Stimulated activated CD8-positive, alpha-beta memory T cell treated with anti-CD3 and anti-CD28 coated beads, Interleukin-4, amount 100 ng/mL, for 48 hours (primary cell): Measurements from ENCODE around the gene IL11RA.

Experiments used
- DNase-seq: peaks from one replicate; pipeline ENCODE4 v3.0.0-alpha.2; 2020

IL11RA gene

GRCh38 chr9:34655394-34655793, 3.4 kb downstream of the IL11RA start:
- DNase-seq: no peak

GRCh38 chr9:34656992-34657391, 5.0 kb downstream of the IL11RA start:
- DNase-seq: no peak

GRCh38 chr9:34658461-34658860, 6.5 kb downstream of the IL11RA start:
- no peak for DNase-seq

- no peak for DNase-seq
Observed at GRCh38 chr9:34659592-34660253, 7.7 kb downstream of the IL11RA start.

- no peak for DNase-seq
Observed at GRCh38 chr9:34662526-34663302, 10.7 kb downstream of the IL11RA start, which contains the start of gene CCL27. TSS of gene CCL27 (minus strand) at chr9:34662657. CDS start at chr9:34662633, 24 bp downstream.

GRCh38 chr9:34663303-34663605, 11.3 kb downstream of the IL11RA start:
- no peak for DNase-seq

GRCh38 chr9:34664281-34665066, 12.5 kb downstream of the IL11RA start:
- DNase-seq: peak; percentile 89

GRCh38 chr9:34665067-34665380, 13.0 kb downstream of the IL11RA start:
- DNase-seq: no peak

- DNase-seq: peak; percentile 93
Observed at GRCh38 chr9:34665381-34666250, 13.6 kb downstream of the IL11RA start.

- no peak for DNase-seq
Observed at GRCh38 chr9:34669809-34670562, 18.0 kb downstream of the IL11RA start.

GRCh38 chr9:34671307-34671706, 19.3 kb downstream of the IL11RA start:
- DNase-seq: no peak

- DNase-seq: no peak
Observed at GRCh38 chr9:34674440-34674839, 22.5 kb downstream of the IL11RA start.

GRCh38 chr9:34675048-34675714, 23.2 kb downstream of the IL11RA start:
- peak; percentile 81 for DNase-seq

GRCh38 chr9:34675869-34676268, 23.9 kb downstream of the IL11RA start:
- no peak for DNase-seq

GRCh38 chr9:34684145-34684544, 32.2 kb downstream of the IL11RA start:
- peak; percentile 51 for DNase-seq

GRCh38 chr9:34684816-34685215, 32.8 kb downstream of the IL11RA start:
- no peak for DNase-seq

GRCh38 chr9:34685591-34685990, 33.6 kb downstream of the IL11RA start:
- no peak for DNase-seq

- DNase-seq: no peak
Observed at GRCh38 chr9:34686231-34686630, 34.2 kb downstream of the IL11RA start.

GRCh38 chr9:34686732-34687131, 34.7 kb downstream of the IL11RA start:
- DNase-seq: no peak

- DNase-seq: no peak
Observed at GRCh38 chr9:34687276-34688030, 35.5 kb downstream of the IL11RA start.
